COLO829 (cell line): Measurements from ENCODE around the gene SLC3A2.
"Not testable (repeated sequence)": the region's sequence is repeated elsewhere in the genome, so short reads cannot be mapped to it uniquely, and the experiment has no call there.

Experiments
- DNase-seq: peaks from one replicate; pipeline ENCODE4 v3.0.0; 2012; ENCODE audit warnings: low spot score

SLC3A2 gene

GRCh38 chr11:62930666-62931065, 50.0 kb downstream of the SLC3A2 start:
- DNase-seq: no peak

- DNase-seq: no peak
These were observed 51.0 kb downstream of the SLC3A2 start for GRCh38 chr11:62931499-62932278.

- no peak for DNase-seq
These were observed 52.6 kb downstream of the SLC3A2 start for GRCh38 chr11:62933285-62933684.

- no peak for DNase-seq
These were observed 53.2 kb downstream of the SLC3A2 start for GRCh38 chr11:62933750-62934495.

GRCh38 chr11:62934496-62934785, 53.7 kb downstream of the SLC3A2 start:
- no peak for DNase-seq

GRCh38 chr11:62937528-62937927, 56.8 kb downstream of the SLC3A2 start:
- DNase-seq: not testable (repeated sequence)
